Heart left ventricle (tissue), 13 donors: Measurements from ENCODE around the gene UBE2D3.

Experiments
- CTCF ChIP-seq, 12 donors: fragments of 200-600 bp; sonication (generic) in 4 of 12; IDR thresholded peaks; one replicate each; pipeline versions ENCODE4 v1.5.0 to v1.8.0; 2018 to 2022; ENCODE audit warnings: antibody characterized with exemption in 12 of 12, mild to moderate bottlenecking in 5 of 12
- POLR2A ChIP-seq, 2 donors: fragments of 450-650 bp; IDR thresholded peaks; one replicate each; pipeline ENCODE4 v1.6.1; 2017; ENCODE audit warnings: antibody characterized with exemption in 2 of 2, mild to moderate bottlenecking in 2 of 2, moderate library complexity in 2 of 2
- donor health status: ischemic (EF 13 %, LVEDD 7.1; RV severe dilation, severe dysfunction).
- donor health status: DM: no; HTN: yes; CAD: no.
- donor health status: DM: no; HTN: no; CAD: no.
- donor health status: ischemic (EF 25% LVEDD 6.9; RV normal size, moderate dysfunction).
- donor health status: ischemic (EF 25% LVEDD 5.7; RV mildly dilated, moderate dysfunction).
- donor health status: ischemic (EF 35%, LVEDD 5.7; RV mildly dilated, moderate dysfunction).
- donor health status: nonischemic (EF 11% LVEDD 7.7; RV severe dilation, severe dysfunction).
- donor health status: DM: yes; HTN: yes; CAD: no.
- donor health status: PGD.
- donor health status: ischemic (EF 29% LVEDD 5.4; RV normal size, mild dysfunction).
- donor health status: nonischemic (EF 23%, LVEDD 6.1; RV moderate dilation, normal function).

GRCh38 chr4:102780476-102781144 is 46.7 kb downstream of the UBE2D3 start:
- no peak for TF ChIP-seq CTCF (IDR thresholded peaks at IDR 0.05)
- TF ChIP-seq POLR2A (IDR thresholded peaks at IDR 0.05), result no peak
